IMR-90 (cell line): ENCODE results near the gene CDK14. TPM values are rescaled to one million over a fixed set of nuclear protein-coding genes. Genes with fewer than 3 reads are reported as not detected.

Source experiments
- ATAC-seq: fragments of 200-7000 bp; cut with Tn5 transposase; 2 replicates; pipeline ENCODE4 v1.9.1; 2020; ENCODE audit warnings: low read depth, mild to moderate bottlenecking, moderate library complexity
- BruUV-seq: library from RNA; stranded (reverse); fragments of 400-500 nt; replicated peaks from 2 replicates; lab custom pipeline; 2021; lab: Mats Ljungman, UMichigan
- CTCF ChIA-PET: fragments of 300-600 bp; formaldehyde crosslinking; extraction: SDS; loops from one replicate; lab custom pipeline; 2021; ENCODE audit warnings: antibody characterized with exemption; lab: Yijun Ruan, JAX
- POLR2A ChIA-PET: fragments of 300-600 bp; sonication (Branson Sonifier 250); formaldehyde crosslinking; loops from one replicate; lab custom pipeline; 2022; ENCODE audit warnings: antibody characterized with exemption; ENCODE audit not compliant: unreplicated experiment; lab: Charles Lee
- DNase-seq: peaks from one replicate; pipeline ENCODE4 v3.0.0; 2013
- H2AFZ ChIP-seq: replicated peaks from 2 replicates; pipeline ENCODE3; 2013; ENCODE audit warnings: low read length, mild to moderate bottlenecking; ENCODE audit not compliant: poor library complexity
- H2AK5ac ChIP-seq: 2 replicates; pipeline ENCODE4 v1.6.1; 2013; ENCODE audit warnings: low read depth, low read length, inconsistent platforms
- H2AK9ac ChIP-seq: replicated peaks from 2 replicates; pipeline ENCODE3; 2013; ENCODE audit warnings: mild to moderate bottlenecking, low read depth, low read length, moderate library complexity; ENCODE audit not compliant: poor library complexity
- H2BK120ac ChIP-seq: 2 replicates; pipeline ENCODE4 v1.6.1; 2013; ENCODE audit warnings: low read depth, low read length, inconsistent platforms
- H2BK15ac ChIP-seq: 3 replicates; pipeline ENCODE4 v1.6.1; 2013; ENCODE audit warnings: low read depth, low read length, inconsistent platforms
- H2BK20ac ChIP-seq: 2 replicates; pipeline ENCODE4 v1.6.1; 2013; ENCODE audit warnings: low read depth, mild to moderate bottlenecking, inconsistent platforms, low read length, moderate library complexity
- H2BK5ac ChIP-seq: 2 replicates; pipeline ENCODE4 v1.6.1; 2013; ENCODE audit warnings: mild to moderate bottlenecking, low read depth, low read length, inconsistent platforms; ENCODE audit not compliant: poor library complexity, severe bottlenecking
- H3K14ac ChIP-seq: replicated peaks from 2 replicates; pipeline ENCODE4 v1.6.1; 2013; ENCODE audit warnings: low read depth, low read length, inconsistent platforms
- H3K18ac ChIP-seq: 2 replicates; pipeline ENCODE4 v1.6.1; 2013; ENCODE audit warnings: low read depth, low read length, control low read depth
- H3K23ac ChIP-seq: 2 replicates; pipeline ENCODE4 v1.6.1; 2013; ENCODE audit warnings: low read depth, low read length, inconsistent platforms
- H3K27ac ChIP-seq: 2 replicates; pipeline ENCODE4 v1.5.1; 2013; ENCODE audit warnings: mild to moderate bottlenecking, control low read depth, low read length; ENCODE audit not compliant: insufficient read depth
- H3K27me3 ChIP-seq: 2 replicates; pipeline ENCODE4 v1.6.1; 2013; ENCODE audit warnings: low read length; ENCODE audit not compliant: control insufficient read depth, insufficient read depth
- H3K36me3 ChIP-seq: 2 replicates; pipeline ENCODE4 v1.6.1; 2013; ENCODE audit warnings: low read length, mixed read lengths; ENCODE audit not compliant: control insufficient read depth, insufficient read depth
- H3K4ac ChIP-seq: 2 replicates; pipeline ENCODE4 v1.6.1; 2013; ENCODE audit warnings: low read depth, low read length, inconsistent platforms
- H3K4me1 ChIP-seq: 2 replicates; pipeline ENCODE4 v1.6.1; 2013; ENCODE audit warnings: low read length, mixed read lengths; ENCODE audit not compliant: control insufficient read depth, insufficient read depth
- H3K4me2 ChIP-seq: 2 replicates; pipeline ENCODE4 v1.6.1; 2013; ENCODE audit warnings: low read depth, mild to moderate bottlenecking, control low read depth, low read length, moderate library complexity
- H3K4me3 ChIP-seq: 2 replicates; pipeline ENCODE4 v1.5.1; 2013; ENCODE audit warnings: low read depth, mild to moderate bottlenecking, control low read depth, low read length, moderate library complexity; ENCODE audit not compliant: insufficient read depth
- H3K56ac ChIP-seq: 2 replicates; pipeline ENCODE4 v1.6.1; 2013; ENCODE audit warnings: low read length, inconsistent platforms; ENCODE audit not compliant: insufficient read depth; ENCODE audit errors: extremely low read depth
- H3K79me1 ChIP-seq, 2 experiments: 2 replicates each; pipeline ENCODE4 v1.6.1; 2013; ENCODE audit warnings: low read length in 2 of 2, inconsistent platforms in 1 of 2, low read depth in 1 of 2
- H3K9ac ChIP-seq: 2 replicates; pipeline ENCODE4 v1.6.1; 2013; ENCODE audit warnings: low read depth, low read length, control low read depth
- H3K9me1 ChIP-seq: 2 replicates; pipeline ENCODE4 v1.6.1; 2013; ENCODE audit warnings: low read length, inconsistent platforms; ENCODE audit not compliant: insufficient read depth
- H3K9me3 ChIP-seq: 2 replicates; pipeline ENCODE4 v1.6.1; 2013; ENCODE audit warnings: low read length; ENCODE audit not compliant: control insufficient read depth, insufficient read depth
- H4K20me1 ChIP-seq: 2 replicates; pipeline ENCODE4 v1.6.1; 2013; ENCODE audit warnings: low read length, inconsistent platforms; ENCODE audit not compliant: insufficient read depth
- H4K5ac ChIP-seq: 2 replicates; pipeline ENCODE4 v1.6.1; 2013; ENCODE audit warnings: mild to moderate bottlenecking, low read depth, low read length, control low read depth
- H4K8ac ChIP-seq, 2 experiments: 2 replicates each; pipeline ENCODE4 v1.6.1; 2013; ENCODE audit warnings: low read depth in 2 of 2, low read length in 2 of 2, control low read depth in 1 of 2, inconsistent platforms in 1 of 2
- H4K91ac ChIP-seq: 2 replicates; pipeline ENCODE4 v1.6.1; 2013; ENCODE audit warnings: low read depth, low read length, inconsistent platforms; ENCODE audit not compliant: insufficient read depth
- BHLHE40 ChIP-seq: fragments of 150-350 bp; IDR thresholded peaks from 2 replicates; pipeline ENCODE4 v1.6.1; 2016; ENCODE audit warnings: mild to moderate bottlenecking, low read depth, low read length
- CEBPB ChIP-seq: IDR thresholded peaks from 2 replicates; pipeline ENCODE4 v1.6.1; 2012; ENCODE audit warnings: low read depth, low read length, improper control_type of control experiment
- CTCF ChIP-seq: conservative IDR thresholded peaks from 2 replicates; pipeline ENCODE4 v1.5.1; 2012; ENCODE audit warnings: mild to moderate bottlenecking, low read depth, low read length, improper control_type of control experiment
- ELK1 ChIP-seq: fragments of 150-350 bp; IDR thresholded peaks from 2 replicates; pipeline ENCODE4 v1.6.1; 2016; ENCODE audit warnings: low read depth, mild to moderate bottlenecking, low read length, moderate library complexity, borderline replicate concordance
- FOS ChIP-seq: fragments of 150-350 bp; IDR thresholded peaks from 2 replicates; pipeline ENCODE4 v1.6.1; 2016; ENCODE audit warnings: low read depth, low read length
- MAFK ChIP-seq: IDR thresholded peaks from 2 replicates; pipeline ENCODE4 v1.6.1; 2012; ENCODE audit warnings: low read depth, low read length, improper control_type of control experiment
- NFE2L2 ChIP-seq: fragments of 150-350 bp; IDR thresholded peaks from 2 replicates; pipeline ENCODE4 v1.6.1; 2016; ENCODE audit warnings: low read depth, mild to moderate bottlenecking, low read length
- POLR2A ChIP-seq: IDR thresholded peaks from 2 replicates; pipeline ENCODE4 v1.6.1; 2012; ENCODE audit warnings: mild to moderate bottlenecking, low read depth, low read length
- RAD21 ChIP-seq: IDR thresholded peaks from 2 replicates; pipeline ENCODE4 v1.6.1; 2012; ENCODE audit warnings: low read length, improper control_type of control experiment
- RCOR1 ChIP-seq: IDR thresholded peaks from 2 replicates; pipeline ENCODE4 v1.6.1; 2012; ENCODE audit warnings: mild to moderate bottlenecking, low read length, improper control_type of control experiment; ENCODE audit not compliant: insufficient replicate concordance
- SMC3 ChIP-seq: fragments of 150-350 bp; IDR thresholded peaks from 2 replicates; pipeline ENCODE4 v1.6.1; 2016; ENCODE audit warnings: low read depth, mild to moderate bottlenecking, antibody characterized with exemption, low read length, moderate library complexity
- USF2 ChIP-seq: fragments of 150-350 bp; IDR thresholded peaks from 2 replicates; pipeline ENCODE4 v1.6.1; 2017; ENCODE audit warnings: mild to moderate bottlenecking, antibody characterized with exemption, low read length, low read depth
- WGBS, 2 experiments: methylation state at CpG; one replicate each; pipeline versions ENCODE4 v1.1.5 to v1.1.7; 2013; ENCODE audit warnings: missing lambda C conversion rate in 2 of 2; ENCODE audit not compliant: insufficient read length in 1 of 2; ENCODE audit errors: extremely low coverage in 2 of 2; 5-methylcytosine and 5-hydroxymethylcytosine counted together
- dilution Hi-C: fragments of 300-500 bp; cut with HindIII; formaldehyde crosslinking; loops from one replicate; pipeline ENCODE4 v1.14.3; 2018; ENCODE audit warnings: low sequenced_read_pairs; ENCODE audit not compliant: unreplicated experiment
- in situ Hi-C: fragments of 300-500 bp; cut with MboI; formaldehyde crosslinking; loops from 3 replicates; pipeline ENCODE4 v1.14.3; 2019; ENCODE audit warnings: low sequenced_read_pairs, inconsistent platforms, mixed read lengths
- intact Hi-C: fragments of 100-400 bp; cut with micrococcal nuclease; formaldehyde crosslinking; loops from 2 replicates; pipeline ENCODE4 v1.10.0; 2022
- polyA plus RNA-seq, 3 experiments: library from polyadenylated mRNA; depleted of rRNA; stranded (reverse); fragments of >200 nt; gene quantifications; 2 replicates each; pipeline ENCODE4 v1.2.3, GENCODE V29; 2012; ENCODE audit warnings: low replicate concordance in 1 of 3
- total RNA-seq: library from RNA; depleted of rRNA; stranded (reverse); fragments of >200 nt; gene quantifications from 2 replicates; pipeline ENCODE4 v1.2.3, GENCODE V29; 2012

The CDK14 gene
- total and polyA plus RNA-seq, 2 of the 4 experiments (the other 2 are of a cell fraction) = 10.1 to 29.6 TPM

- Histone ChIP-seq H4K91ac (0 out of 2 replicates have a peak overlapping the region, but pooled peaks have one; percentile 2), H3K4me2 (peak overlapping the region; percentile 26; the same call in 1 of the 2 replicates), H2AFZ (no peak overlapping the region), H2BK20ac (peak overlapping the region; percentile 95), H3K4me1 (peaks cover 6% of the 10 kb centered on the region; the same call in 1 of the 2 replicates), H3K36me3 (no peaks in the 10 kb centered on the region), H2BK15ac (peak overlapping the region; percentile 43; the same call in 2 of the 3 replicates), H3K4me3 (no peak overlapping the region), H3K9me1 (no peaks in the 10 kb centered on the region; the same call in none of the 2 replicates), H3K14ac (peak overlapping the region; percentile 49; the same call in 1 of the 2 replicates), H2AK5ac (no peak overlapping the region), H2BK5ac (peak overlapping the region; percentile 75), H3K79me1 (peaks cover 0 to 7% of the 10 kb centered on the region in 2 experiments; a peak in 2 of 4 replicates), H4K20me1 (no peaks in the 10 kb centered on the region), H3K9me3 (no peaks in the 10 kb centered on the region), H4K8ac (peak overlapping the region in 1 of 2 experiments; percentile 15; a peak in 2 of 4 replicates), H4K5ac (no peak overlapping the region), H2AK9ac (no peak overlapping the region), H3K27ac (no peak overlapping the region), H2BK120ac (peak overlapping the region; percentile 88), H3K27me3 (no peaks in the 10 kb centered on the region), H3K9ac (no peak overlapping the region), H3K23ac (peak overlapping the region; percentile 58; the same call in 1 of the 2 replicates), H3K56ac (peak overlapping the region; percentile 25), H3K4ac (peak overlapping the region; percentile 84; the same call in 1 of the 2 replicates), H3K18ac (peak overlapping the region; percentile 45; the same call in 1 of the 2 replicates)
- BruUV-seq = no TSS peak
- dilution Hi-C loops (no loop called here), in situ Hi-C loops (no loop called here), intact Hi-C loops (loop anchor here (1.0 kb wide), 1 partner anchor 81 kb away; the partner anchor contains the start of gene FZD1)
- DNase-seq (peak; percentile 98), ATAC-seq (peak; percentile 96)
- POLR2A ChIA-PET = no interaction called here
- WGBS, 2 experiments = 18% methylated on average over 2 of the region's 5 CpGs; no CpG with 5 or more reads in 1 of the 2 experiments
- CTCF ChIA-PET = interaction anchor here (0.6 to 1.2 kb wide), 5 partner anchors 16 to 697 kb away, joined by 3 read pairs; no protein-coding TSS in a partner anchor
- TF ChIP-seq MAFK = no peak
- TF ChIP-seq RAD21 = no peak
- no peak for TF ChIP-seq CEBPB
- TF ChIP-seq NFE2L2 = no peak
- no peak for TF ChIP-seq POLR2A
- no peak for TF ChIP-seq ELK1
- no peak for TF ChIP-seq CTCF
- TF ChIP-seq BHLHE40 = 0 out of 2 replicates have a peak, but pooled peaks have one; percentile 29
- no peak for TF ChIP-seq RCOR1
- no peak for TF ChIP-seq USF2
- peak; percentile 67 for TF ChIP-seq FOS
- no peak for TF ChIP-seq SMC3
These were observed 587.0 kb downstream of the CDK14 start for GRCh38 chr7:91182819-91183764.
